HepG2 (cell line): ENCODE measurements around the gene GNAZ. TPM values are rescaled to one million over a fixed set of nuclear protein-coding genes. Genes with fewer than 3 reads are reported as not detected.
A peak's percentile ranks its signal among the peaks of the same experiment; 100 is the strongest.

Experiments used
- ARID5B ChIP-seq: IDR thresholded peaks from 2 replicates; pipeline ENCODE4 v1.4.0; 2020; ENCODE audit warnings: mild to moderate bottlenecking, missing genetic modification reagents
- FOXA1 ChIP-seq, 2 experiments: fragments of 450-650 bp in 1 of 2; sonication (generic) in 1 of 2; formaldehyde crosslinking in 1 of 2; IDR thresholded peaks; 2 replicates each; pipeline versions ENCODE4 v1.4.0 to v1.6.1; 2016 to 2020; ENCODE audit warnings: missing genetic modification reagents in 1 of 2
- HNF4G ChIP-seq, 2 experiments: sonication (generic) in 1 of 2; formaldehyde crosslinking in 1 of 2; IDR thresholded peaks; 2 replicates each; pipeline versions ENCODE4 v1.4.0 to v1.6.1; 2011 to 2020; ENCODE audit warnings: borderline replicate concordance in 2 of 2, low read depth in 2 of 2, mild to moderate bottlenecking in 2 of 2, low read length in 1 of 2, missing genetic modification reagents in 1 of 2, moderate library complexity in 1 of 2
- ZBTB14 ChIP-seq: sonication (generic); formaldehyde crosslinking; IDR thresholded peaks from 2 replicates; pipeline ENCODE4 v1.4.0; 2020; ENCODE audit warnings: missing genetic modification reagents
- polyA plus RNA-seq, 8 experiments: library from polyadenylated mRNA; depleted of rRNA in 3 of 8; stranded (reverse) in 7 of 8; unstranded in 1 of 8; fragments of >200 nt; fragmentation: Illumina TruSeq in 4 of 8; extraction: Trizol in 4 of 8; gene quantifications; 2 replicates each; pipeline versions ENCODE4 v1.2.1 to v1.2.3, GENCODE V29; 2011 to 2016; ENCODE audit warnings: low read depth in 4 of 8, missing spikeins in 1 of 8, mixed read lengths in 1 of 8; ENCODE audit not compliant: insufficient read depth in 1 of 8
- total RNA-seq, 5 experiments: library from RNA; depleted of rRNA; stranded (reverse); fragments of >200 nt; fragmentation: Illumina TruSeq; extraction: Trizol; gene quantifications; 2 replicates each; pipeline ENCODE4 v1.2.3, GENCODE V29; 2016; ENCODE audit warnings: low read depth in 1 of 5
- TF ChIP-seq, protein P1 (sequence below): sonication (generic); formaldehyde crosslinking; conservative IDR thresholded peaks from 2 replicates; pipeline ENCODE4 v1.5.0; 2020; ENCODE audit warnings: missing genetic modification reagents
- TF ChIP-seq, protein P2 (sequence below): sonication (generic); formaldehyde crosslinking; IDR thresholded peaks from 2 replicates; pipeline ENCODE4; 2020; ENCODE audit warnings: missing genetic modification reagents, mild to moderate bottlenecking, borderline replicate concordance
- TF ChIP-seq, protein P3 (sequence below), 2 experiments: sonication (generic) in 1 of 2; formaldehyde crosslinking in 1 of 2; IDR thresholded peaks; 2 replicates each; pipeline versions ENCODE4 v1.5.1 to v1.6.1; 2011 to 2020; ENCODE audit warnings: borderline replicate concordance in 1 of 2, low read depth in 1 of 2, low read length in 1 of 2, mild to moderate bottlenecking in 1 of 2, missing genetic modification reagents in 1 of 2, moderate library complexity in 1 of 2

The GNAZ gene
- total and polyA plus RNA-seq, 2 of the 13 experiments (the other 11 are each of a cell fraction or from before 2014, with no cell fraction given) = 11.4 to 22.3 TPM

DNA sequence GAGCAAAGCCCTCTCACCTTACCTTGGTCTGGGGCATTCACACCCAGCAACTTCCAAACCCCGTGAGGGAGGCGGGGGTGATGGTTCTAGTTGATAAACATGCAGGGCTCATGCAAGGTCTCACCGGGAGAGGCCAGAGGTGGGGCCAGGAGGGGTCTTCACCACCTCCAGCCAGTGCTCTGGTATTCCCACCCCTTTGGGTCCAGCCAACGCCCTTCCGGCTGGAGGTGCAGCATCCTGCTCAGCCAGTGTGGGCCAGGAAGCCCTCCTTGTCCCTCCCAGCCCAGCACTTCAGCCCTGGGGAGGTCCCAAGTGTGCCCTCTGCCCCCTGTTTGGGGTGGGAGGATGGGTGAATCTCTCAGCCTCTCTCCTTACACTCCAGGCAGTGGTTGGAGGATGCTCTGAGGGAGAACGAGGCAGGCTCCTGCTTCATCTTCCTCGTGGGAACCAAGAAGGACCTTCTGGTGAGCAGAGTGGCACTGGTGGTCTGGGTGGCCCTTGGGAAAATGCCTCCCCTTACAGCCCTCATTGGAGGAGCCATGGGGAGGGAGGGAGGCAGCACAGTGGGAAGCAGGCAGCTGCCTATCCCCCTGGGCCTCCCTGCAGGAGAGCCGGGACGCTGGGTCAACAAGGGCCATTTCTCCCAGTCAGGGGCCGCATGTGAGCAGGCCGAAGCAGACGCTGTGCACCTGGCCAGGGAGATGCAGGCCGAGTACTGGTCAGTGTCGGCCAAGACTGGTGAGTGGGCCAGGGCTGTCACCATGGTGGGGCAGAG, 88.4 kb downstream of the GNAZ start (continued):
- TF ChIP-seq, protein P1, sequence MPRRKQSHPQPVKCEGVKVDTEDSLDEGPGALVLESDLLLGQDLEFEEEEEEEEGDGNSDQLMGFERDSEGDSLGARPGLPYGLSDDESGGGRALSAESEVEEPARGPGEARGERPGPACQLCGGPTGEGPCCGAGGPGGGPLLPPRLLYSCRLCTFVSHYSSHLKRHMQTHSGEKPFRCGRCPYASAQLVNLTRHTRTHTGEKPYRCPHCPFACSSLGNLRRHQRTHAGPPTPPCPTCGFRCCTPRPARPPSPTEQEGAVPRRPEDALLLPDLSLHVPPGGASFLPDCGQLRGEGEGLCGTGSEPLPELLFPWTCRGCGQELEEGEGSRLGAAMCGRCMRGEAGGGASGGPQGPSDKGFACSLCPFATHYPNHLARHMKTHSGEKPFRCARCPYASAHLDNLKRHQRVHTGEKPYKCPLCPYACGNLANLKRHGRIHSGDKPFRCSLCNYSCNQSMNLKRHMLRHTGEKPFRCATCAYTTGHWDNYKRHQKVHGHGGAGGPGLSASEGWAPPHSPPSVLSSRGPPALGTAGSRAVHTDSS = no peak
- TF ChIP-seq FOXA1 (IDR thresholded peaks at IDR 0.05) = no peak
- peak; percentile 61; the same call in 1 of the 2 replicates for TF ChIP-seq FOXA1 (CRISPR knock-in tag; IDR thresholded peaks at IDR 0.05)
- TF ChIP-seq, protein P2, sequence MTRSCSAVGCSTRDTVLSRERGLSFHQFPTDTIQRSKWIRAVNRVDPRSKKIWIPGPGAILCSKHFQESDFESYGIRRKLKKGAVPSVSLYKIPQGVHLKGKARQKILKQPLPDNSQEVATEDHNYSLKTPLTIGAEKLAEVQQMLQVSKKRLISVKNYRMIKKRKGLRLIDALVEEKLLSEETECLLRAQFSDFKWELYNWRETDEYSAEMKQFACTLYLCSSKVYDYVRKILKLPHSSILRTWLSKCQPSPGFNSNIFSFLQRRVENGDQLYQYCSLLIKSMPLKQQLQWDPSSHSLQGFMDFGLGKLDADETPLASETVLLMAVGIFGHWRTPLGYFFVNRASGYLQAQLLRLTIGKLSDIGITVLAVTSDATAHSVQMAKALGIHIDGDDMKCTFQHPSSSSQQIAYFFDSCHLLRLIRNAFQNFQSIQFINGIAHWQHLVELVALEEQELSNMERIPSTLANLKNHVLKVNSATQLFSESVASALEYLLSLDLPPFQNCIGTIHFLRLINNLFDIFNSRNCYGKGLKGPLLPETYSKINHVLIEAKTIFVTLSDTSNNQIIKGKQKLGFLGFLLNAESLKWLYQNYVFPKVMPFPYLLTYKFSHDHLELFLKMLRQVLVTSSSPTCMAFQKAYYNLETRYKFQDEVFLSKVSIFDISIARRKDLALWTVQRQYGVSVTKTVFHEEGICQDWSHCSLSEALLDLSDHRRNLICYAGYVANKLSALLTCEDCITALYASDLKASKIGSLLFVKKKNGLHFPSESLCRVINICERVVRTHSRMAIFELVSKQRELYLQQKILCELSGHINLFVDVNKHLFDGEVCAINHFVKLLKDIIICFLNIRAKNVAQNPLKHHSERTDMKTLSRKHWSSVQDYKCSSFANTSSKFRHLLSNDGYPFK (CRISPR knock-in tag) = no peak
- TF ChIP-seq, protein P3, sequence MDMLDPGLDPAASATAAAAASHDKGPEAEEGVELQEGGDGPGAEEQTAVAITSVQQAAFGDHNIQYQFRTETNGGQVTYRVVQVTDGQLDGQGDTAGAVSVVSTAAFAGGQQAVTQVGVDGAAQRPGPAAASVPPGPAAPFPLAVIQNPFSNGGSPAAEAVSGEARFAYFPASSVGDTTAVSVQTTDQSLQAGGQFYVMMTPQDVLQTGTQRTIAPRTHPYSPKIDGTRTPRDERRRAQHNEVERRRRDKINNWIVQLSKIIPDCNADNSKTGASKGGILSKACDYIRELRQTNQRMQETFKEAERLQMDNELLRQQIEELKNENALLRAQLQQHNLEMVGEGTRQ (IDR thresholded peaks at IDR 0.05; ENCODE audit: low read depth, low read length) = no peak
- TF ChIP-seq, protein P3 (CRISPR knock-in tag; IDR thresholded peaks at IDR 0.05; ENCODE audit: borderline replicate concordance) = 0 out of 2 replicates have a peak, but pooled peaks have one; percentile 2
- no peak for TF ChIP-seq ZBTB14 (CRISPR knock-in tag)
- TF ChIP-seq HNF4G (IDR thresholded peaks at IDR 0.05; ENCODE audit: borderline replicate concordance, low read depth, low read length) = no peak
- 0 out of 2 replicates have a peak, but pooled peaks have one; percentile 3 for TF ChIP-seq HNF4G (CRISPR knock-in tag; IDR thresholded peaks at IDR 0.05; ENCODE audit: borderline replicate concordance, low read depth)
- TF ChIP-seq ARID5B (CRISPR knock-in tag) = no peak
